22Rv1 (cell line): Measurements from ENCODE around the gene NELL1.

Source experiments
- ZFX ChIP-seq: fragments of 450-650 bp; IDR thresholded peaks from 2 replicates; pipeline ENCODE4 v1.6.1; 2017; ENCODE audit warnings: antibody characterized with exemption, borderline replicate concordance
- TF ChIP-seq, protein P1 (sequence below): fragments of 450-650 bp; IDR thresholded peaks from 2 replicates; pipeline ENCODE4 v1.5.1; 2017; ENCODE audit warnings: mild to moderate bottlenecking

DNA sequence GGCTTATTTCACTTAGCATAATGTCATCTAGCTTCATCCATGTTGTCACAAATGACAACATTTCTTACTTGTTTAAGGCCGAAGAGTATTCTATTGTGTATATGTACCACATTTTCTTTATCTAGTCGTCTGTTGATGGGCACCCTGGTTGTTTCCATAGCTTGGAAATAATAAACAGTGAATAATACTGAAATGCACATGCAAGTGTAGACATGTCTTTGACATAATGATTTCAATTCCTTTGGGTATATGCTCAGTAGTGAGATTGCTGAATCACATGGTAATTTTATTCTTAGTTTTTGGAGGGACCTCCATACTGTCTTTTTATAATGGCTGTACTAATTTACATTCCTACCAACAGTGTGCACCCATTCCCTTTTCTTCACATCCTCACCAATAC, 508.0 kb downstream of the NELL1 start:
- TF ChIP-seq, protein P1, sequence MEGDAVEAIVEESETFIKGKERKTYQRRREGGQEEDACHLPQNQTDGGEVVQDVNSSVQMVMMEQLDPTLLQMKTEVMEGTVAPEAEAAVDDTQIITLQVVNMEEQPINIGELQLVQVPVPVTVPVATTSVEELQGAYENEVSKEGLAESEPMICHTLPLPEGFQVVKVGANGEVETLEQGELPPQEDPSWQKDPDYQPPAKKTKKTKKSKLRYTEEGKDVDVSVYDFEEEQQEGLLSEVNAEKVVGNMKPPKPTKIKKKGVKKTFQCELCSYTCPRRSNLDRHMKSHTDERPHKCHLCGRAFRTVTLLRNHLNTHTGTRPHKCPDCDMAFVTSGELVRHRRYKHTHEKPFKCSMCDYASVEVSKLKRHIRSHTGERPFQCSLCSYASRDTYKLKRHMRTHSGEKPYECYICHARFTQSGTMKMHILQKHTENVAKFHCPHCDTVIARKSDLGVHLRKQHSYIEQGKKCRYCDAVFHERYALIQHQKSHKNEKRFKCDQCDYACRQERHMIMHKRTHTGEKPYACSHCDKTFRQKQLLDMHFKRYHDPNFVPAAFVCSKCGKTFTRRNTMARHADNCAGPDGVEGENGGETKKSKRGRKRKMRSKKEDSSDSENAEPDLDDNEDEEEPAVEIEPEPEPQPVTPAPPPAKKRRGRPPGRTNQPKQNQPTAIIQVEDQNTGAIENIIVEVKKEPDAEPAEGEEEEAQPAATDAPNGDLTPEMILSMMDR = no peak
- TF ChIP-seq ZFX = no peak
